Stimulated activated CD8-positive, alpha-beta memory T cell treated with anti-CD3 and anti-CD28 coated beads, Interleukin-15, amount 100 ng/mL, for 24 hours (primary cell): ENCODE results near the gene SHH.
"Not testable (repeated sequence)": the region's sequence is repeated elsewhere in the genome, so short reads cannot be mapped to it uniquely, and the experiment has no call there.

Source experiments
- DNase-seq: peaks from one replicate; pipeline ENCODE4 v3.0.0-alpha.2; 2020; ENCODE audit warnings: low read depth

SHH gene

DNA sequence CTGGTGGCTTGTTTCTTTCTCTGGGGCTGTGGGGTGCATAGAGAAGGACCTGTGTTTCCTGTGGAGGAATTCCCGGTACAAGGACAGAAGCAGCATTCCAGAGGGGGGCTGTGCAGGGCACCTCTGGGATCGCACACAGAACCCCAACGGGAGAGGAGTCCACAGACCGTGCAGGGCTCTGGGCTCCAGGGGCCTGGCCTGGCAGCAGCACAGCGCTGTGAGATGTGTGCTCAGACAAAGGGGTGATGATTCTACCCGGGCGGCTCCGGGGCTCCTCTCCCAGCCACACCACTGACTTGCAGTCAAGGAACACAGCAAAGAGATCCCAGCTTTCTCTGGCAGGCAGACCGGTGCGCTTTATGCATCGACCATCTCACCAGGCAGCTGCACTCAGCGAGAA, 6.9 kb upstream of the SHH start:
- no peak for DNase-seq

DNA sequence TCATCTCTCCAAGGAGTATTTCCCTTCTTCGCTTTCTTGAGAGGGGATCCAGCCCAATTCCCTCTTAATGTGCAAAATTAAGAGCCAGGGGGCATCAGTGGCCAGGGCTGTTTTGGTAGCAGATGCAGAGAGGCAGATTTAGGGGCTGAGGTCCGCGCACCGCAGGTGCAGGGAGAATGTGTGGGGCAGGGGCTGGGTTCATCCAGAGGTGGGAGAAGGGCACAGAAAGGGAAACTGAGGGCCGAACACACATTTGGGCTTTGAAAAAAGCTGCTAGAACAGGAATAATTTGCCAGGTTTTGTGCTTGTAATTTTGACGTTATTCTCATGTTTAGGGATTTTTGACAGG, 6.5 kb upstream of the SHH start:
- no peak for DNase-seq

DNA sequence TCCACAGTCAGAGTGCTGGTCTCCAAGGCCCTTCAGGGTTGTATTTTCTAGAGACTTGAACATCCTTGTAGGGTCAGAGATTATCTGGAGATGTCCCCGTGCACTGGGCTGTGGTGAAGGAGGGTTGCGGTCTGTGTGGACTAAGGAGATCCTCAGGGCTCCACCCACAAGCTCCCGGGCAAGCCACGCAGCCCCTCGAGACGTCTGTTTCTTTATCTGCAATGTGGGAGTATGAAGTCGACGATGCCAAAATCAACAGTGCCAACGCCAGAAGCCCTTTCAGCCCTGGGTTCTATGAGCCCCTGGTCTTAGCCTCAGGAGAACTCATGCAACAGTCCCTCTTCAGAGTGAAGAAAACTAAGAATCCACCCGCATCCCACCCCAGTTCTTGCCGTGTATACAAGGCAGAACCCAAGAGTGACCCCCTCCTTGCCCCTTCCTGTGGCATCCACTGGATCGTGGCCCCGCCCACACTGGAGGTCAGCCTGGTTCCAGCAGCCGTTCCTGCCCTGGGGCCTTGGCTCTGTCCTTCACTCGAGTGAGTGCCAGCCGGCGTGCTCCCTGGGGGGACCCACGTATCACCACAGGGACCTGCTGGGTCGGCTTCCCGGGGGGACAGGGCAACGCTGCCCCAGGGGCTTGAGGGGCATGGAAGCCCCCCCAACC, 6.0 kb upstream of the SHH start:
- no peak for DNase-seq

DNA sequence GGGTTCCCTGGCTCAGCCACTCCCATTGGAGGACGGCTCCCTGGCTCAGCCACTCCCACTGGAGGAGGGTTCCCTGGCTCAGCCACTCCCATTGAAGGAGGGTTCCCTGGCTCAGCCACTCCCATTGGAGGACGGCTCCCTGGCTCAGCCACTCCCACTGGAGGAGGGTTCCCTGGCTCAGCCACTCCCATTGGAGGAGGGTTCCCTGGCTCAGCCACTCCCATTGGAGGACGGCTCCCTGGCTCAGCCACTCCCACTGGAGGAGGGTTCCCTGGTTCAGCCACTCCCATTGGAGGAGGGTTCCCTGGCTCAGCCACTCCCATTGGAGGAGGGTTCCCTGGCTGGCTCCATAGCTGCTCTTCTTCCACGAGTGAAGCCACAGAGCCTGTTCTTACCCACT, 5.3 kb upstream of the SHH start:
- not testable (repeated sequence) for DNase-seq

DNA sequence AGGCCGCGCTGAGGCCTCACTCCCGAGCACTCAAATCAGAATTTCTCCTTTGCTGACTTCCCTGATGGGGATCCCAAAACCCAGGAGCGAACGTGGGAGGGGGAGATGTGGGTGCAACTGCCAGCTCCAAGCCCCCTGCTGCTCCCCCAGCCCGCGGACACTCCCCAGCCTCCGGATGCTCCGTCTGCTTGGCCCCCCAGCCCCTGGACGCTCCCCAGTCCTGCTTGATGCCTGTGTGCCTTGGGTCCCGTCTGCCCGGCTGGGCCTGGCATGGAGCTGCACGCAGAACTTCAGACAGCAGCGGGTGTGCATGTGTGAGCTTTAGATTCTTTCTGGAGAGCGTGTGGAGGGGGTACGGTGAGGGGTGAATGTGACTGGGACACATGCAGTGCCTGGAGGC, 4.7 kb upstream of the SHH start:
- no peak for DNase-seq

DNA sequence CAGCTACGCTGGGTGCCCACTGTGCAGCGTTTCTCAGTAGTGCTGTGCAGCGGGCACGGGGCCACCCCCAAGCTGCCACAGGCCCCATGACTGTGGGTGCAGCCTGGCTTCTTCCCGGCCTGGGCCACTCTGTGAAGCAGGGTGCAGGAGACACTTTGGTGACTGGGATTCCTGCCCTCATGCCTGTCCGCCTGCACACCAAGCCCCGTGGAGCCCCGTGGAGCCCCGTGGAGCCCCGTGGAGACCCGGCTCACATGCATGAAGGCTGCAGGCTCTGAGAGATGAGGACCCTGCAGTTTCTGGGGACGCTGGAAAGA, 3.9 kb upstream of the SHH start:
- DNase-seq = no peak

DNA sequence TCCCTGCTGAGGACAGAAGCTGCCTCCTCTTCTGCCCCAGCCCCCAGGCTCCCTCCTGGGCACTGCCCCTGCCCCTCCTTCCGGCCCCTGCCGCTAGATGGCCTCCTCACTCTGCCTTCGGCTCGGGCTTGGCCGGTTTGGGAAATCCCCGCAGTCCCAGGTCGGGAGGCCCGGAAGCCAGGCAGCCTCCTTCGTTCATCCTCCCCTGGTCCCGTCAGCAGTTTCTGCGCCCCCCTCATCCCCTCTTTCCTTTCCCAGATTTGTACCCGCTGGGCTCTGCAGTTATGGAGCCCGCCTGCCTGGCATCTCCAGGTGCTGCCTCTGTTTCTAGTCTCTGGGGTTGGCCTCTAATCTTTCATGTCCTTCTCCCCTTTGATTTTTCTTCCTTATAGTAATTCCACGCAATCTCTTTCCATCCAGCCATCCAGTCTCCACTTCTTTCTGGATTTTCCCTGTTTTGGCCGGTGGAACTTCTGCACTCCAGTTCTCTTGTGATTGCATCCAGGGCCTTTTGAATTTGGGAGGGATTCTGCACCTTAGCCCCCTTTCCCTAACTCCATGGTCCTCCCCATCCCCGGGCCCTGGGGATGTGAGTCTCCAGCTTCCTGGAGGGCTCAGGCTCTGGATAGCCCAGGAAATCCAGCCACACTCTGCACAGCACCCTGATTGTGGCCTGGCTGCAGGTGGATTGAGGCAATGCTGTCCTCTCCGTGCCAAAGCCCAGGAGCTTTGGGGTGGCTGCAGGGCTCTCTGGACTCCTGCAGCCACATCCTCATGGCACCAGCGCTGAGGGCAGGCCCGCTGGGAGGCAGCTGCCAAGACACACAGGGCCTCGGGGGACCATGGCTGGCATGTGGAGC, 3.3 kb upstream of the SHH start:
- DNase-seq = peak; percentile 47

DNA sequence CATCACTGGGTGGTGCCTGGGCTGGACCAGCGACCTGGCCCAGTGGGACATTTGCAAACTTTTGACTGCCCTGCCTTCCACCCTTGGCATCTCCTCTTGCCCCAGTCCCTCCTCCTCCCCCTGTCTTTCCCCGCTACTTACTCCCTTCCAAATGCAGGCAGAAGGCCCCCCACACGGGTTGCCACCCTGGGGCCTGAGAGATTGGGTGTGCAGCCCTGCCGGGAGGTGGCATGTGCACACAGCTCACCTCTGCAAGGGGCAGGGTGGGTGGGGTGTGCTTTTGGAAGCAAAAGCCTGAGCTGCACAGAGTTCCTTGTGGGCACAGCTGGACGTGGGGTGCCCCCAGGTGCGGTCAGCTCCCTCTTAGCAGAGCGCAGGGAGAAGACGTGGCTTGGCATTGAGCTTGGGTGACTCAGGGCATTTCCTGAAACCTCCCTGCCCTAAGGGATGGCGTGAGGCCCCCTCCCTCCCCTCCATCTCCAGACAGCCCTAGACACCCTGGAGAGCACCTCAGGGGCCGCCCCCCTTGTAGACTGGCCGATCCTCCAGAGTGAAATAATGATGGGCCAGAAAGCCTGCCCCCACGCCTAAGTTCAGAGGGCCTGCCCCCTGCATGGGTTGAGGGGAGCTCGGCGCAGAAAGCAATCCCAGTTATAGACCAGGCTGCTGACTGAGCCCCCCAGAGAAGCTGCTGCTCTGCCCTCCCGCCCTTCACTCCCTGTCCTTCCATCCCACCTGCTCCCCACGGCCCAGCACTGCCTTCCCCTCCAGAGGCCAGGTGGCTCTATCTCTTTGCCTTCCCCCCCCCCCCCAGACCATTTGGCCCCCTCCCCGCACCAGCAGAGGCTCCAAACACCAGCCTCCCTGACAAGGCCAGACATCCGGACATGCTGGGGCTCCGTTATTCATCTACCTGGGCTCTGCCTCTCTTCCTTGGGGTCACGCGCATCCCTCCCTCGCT, 2.3 kb upstream of the SHH start:
- no peak for DNase-seq

DNA sequence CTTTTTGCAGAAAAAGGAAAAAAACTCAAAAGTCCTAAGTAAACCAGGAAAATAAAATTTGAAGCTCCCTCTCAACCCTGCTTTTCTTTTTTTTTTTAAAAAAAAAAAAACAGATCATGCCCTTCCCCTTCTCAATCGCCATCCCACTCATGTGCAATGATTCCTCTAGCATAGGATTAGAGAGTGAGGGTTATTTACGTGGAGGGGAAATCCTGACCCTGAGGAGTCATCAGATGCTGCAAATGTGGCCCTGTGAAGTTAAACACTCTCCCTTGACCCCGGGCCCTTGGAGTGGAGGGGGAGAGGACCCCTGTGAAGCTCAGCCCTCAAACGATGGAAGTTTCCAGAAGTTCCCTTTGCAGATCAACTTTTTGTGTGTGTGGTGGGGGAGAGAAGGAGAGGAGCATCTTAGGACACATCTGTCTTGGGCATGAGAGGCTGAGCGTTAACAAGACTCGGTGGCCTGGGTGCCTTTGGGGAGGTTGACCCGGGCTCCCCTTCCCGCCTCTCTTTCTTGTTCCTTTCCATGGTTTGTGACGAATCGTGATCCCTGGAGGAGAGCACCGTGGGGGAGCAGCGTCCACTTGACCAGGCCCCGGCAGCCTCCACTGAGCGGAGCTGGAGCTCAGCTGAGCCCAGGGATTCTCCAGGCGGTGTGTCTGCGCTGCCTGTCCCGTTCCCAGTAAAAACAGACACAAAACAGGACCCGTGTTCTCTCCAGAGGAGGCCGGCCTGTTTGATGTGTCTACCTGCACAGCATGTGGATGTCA, 1.5 kb upstream of the SHH start:
- DNase-seq = no peak

DNA sequence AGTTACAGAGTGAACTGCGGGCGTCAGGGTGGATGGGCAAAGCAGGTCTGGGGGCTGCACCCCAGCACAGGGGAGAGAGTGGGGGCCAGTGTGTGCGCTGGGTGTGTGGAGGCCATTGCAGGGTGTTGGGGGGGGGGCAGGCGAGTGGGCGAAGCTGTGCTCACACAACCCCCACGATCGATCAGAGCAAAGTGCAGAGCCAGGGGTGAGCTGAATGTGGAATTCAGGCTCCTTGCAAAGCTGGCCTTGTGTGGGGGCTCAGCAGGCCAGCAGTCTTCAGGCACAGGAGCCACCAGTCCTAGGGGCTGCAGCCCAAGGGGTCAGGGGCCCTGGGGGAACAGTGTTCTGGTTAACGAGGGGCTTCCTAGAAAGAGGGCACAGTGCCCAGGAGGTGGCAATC, 862 bp upstream of the SHH start:
- DNase-seq = no peak

DNA sequence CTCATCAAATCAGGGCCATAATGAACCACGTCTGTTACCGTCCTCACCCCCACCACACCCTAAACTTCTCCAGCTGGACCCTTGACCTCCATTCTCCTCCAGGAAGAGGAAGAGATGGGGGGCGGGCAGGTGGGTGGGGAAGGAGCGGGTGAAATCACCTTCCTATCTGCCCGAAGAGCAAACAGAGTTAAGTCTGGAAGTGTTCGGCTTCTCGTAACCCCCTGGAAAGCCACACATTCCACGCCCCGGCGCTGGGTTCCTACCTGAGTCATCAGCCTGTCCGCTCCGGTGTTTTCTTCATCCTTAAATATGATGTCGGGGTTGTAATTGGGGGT, 736 bp downstream of the SHH start:
- DNase-seq = no peak

DNA sequence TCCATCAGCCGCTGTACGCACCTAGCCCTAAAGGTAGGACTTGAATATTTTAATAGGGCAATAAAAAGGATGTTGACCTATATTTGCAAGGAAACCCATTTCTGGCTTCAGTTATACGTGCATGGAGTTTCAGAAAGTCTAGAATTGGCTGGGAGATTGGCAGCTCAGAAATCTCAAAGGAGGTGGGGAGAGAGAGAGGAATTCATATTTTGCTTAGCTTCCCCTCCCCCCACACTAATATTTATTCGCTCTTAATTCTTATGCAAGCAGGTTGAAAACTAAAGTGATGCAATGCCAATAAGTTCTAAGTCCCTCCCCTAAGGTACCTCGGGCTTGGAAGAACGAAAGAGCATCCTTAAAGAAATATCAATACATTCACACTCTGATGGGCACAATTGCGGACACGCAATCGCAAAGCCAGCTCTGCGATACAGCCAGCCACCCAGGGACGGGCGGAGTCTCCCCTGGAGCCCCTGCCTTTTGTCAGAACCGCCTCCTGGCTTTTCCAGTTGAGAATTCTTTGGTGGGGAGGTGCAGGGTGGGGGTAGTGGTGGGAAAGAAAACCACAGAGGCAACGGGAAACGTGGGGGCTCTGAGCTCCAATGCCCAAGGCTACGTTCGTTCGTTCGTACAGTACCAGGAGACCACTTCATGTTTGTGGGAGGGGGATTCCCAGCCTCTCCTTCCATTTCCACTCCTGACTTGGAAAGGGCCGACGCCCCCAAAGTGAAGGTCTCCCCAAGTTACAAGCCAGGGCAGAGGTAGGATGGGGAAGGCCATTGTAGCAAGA, 1.3 kb downstream of the SHH start:
- DNase-seq = no peak

DNA sequence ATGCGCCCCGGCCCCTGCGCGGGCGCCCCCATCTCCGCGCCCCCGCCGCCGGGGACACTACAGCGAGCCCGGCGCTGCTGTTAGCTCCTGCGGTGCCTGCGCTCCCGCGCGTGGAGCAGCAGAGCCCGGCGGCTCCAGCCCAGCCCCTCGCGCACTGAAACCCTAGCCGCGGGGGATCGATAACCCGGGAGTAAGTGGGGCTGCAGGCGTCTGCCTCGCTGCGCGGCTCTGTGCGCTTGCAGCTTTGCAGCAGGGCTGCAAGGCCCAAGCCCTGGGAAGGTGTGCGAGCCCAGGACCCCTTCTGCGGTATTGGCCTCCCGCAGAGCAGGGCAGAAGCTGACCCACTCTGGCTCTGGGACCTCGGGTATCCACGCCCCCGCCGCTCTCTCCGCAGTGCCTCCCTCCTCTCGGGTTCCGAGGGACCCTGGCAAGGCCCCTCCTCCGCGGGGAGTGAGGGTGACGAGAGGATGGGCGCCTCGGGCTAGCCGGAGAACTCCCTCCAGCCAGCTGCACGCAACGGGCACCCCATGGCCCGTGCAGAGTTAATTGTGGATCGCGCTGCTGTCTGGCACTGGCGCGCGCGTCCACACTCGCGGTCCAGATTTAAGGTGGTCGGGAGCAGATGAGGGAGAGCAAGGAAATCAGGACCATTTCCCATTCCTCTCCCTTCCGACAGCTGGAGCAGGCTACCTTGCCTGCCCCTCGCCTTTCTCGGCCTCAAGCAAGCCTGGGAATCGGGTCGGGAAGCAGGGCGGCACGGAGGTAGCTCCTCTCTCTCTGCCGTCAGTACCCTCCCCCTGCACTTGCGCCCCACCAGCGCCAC, 2.1 kb downstream of the SHH start:
- no peak for DNase-seq

DNA sequence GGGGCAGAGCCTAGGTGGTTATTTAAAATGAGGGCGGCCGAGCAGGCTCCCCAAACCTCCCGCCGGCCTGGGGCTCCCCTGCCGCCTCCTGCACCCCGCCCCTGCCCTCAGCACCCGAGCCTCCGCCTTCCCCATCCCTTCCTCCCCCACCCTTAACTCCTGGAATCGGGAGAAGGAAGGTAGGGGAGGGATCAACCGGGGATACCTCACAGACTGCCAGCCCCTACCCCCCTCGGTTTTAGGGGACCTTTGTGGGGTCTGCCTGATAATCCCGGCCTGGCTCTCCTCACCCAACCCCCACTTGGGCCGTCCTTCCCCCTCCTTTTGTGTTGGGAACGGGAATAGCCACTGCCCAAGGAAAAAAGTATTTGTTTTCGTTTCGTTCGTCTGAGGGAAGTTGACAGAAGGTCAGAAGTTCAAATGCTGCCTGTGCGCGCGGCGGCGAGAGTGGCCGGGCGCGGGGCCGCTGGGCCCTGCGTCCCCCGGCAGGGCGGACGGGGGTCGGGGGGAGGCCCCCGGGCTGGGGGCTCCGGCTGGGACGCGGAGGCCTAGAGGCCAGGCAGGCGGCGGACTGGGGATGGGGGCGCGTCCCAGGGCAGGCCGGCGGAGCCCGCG, 2.8 kb downstream of the SHH start:
- DNase-seq = no peak

DNA sequence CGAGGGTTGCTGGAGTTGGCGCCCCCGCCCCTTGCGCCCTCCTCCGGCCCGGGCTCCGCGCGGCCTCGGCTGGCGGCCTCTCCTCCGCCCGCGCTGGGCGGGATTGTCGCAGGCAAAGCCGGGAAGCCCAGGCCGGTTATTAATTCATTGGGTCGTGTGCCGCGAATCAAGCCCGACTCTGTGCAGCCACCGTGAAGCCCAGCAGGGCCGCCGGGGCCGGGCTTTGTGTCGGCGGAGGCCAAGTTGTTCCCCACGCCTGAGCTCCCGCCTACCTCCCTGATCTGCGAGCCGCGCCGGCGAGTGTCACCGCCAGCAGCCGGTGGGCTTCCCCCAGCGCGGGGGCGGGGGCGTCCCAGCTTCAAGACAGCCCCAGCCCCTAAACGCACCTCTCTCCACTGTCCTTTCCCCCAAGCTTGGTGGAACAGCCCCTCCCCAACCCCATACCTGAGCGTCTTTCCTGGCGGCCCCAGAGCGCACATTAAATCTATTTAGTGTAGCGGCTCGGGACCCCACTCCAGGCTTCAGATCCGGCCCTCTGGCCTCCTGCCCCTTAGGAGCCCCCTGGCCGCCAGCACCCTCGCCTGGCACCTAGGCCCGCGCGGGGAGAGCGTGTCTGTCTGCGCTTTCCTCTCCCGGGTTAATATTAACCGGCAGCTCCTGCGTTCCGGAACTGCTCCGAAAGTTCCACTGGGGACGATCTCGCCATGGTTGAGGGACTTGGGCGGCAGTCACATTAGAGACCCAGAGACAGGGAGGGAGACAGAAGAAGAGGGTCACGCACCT, 3.5 kb downstream of the SHH start:
- no peak for DNase-seq

DNA sequence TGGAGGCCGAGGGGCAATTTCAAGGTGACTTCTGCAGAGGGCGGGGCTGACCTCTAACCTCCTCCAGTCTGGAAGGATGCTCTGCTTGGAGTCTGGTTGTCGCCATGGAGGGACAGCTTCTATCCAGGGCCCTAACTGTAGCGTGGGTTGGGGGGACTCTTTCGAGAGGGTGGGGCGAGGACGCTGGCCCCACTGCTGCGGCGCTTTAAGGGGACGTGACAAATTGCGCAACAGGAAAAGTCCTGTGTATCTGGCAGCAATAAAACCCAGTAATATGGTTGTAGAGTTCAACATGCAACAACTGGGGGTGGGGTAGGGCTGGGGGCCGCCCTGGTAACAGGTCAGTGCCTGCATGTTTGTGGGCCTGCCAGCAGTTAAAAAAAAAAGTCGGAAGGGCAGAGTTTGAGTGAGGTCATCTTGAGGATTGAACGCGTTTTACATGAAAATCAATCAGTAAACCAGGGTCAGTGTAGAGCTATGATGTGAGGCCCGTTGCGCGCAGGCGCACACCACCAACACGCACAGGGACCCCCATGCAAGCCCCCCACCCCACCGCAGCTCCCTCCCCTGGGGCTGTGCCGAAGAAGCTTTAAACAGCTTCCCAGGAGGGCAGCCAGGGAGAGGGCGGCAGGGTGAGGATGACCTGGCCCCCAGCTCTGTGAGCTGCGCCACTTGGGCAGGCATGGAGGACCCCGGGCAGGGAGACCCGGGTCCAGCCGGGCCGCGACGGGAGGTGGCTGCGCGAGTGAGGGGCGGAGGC, 4.3 kb downstream of the SHH start:
- no peak for DNase-seq

DNA sequence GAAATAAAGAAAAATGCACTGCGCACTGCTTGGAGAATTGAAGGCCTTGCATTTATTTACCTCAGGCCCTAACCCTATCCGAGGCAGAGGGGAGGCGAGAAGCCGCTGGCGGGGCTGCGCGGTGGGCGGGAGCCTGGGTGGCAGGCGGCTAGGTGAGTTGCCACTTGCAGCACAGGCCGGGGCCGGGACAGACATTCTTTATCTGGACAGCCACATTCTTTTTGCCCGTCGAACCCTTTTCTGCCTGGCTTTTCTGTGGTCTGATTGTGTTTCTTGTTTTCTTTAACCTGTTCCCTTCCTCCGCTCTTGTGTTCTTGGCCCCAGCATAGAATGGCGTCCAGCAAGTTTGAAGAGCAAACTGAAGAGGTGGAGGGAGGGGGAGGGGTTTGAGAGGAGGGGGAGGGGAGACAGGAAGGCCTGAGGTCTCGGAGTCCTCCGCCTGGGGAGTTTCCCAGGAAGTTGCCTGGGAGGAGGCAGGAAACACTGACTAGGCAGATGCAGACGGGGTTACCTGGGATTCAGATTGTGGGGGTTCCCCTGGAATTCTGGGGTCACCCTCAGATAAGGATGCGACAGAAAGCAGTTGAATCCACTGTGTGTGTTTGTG, 5.1 kb downstream of the SHH start:
- DNase-seq = no peak
